OCI-LY7 (cell line): ENCODE results near the gene HCAR3. TPM values are rescaled to one million over a fixed set of nuclear protein-coding genes. Genes with fewer than 3 reads are reported as not detected.
"Not testable (repeated sequence)": the region's sequence is repeated elsewhere in the genome, so short reads cannot be mapped to it uniquely, and the experiment has no call there.

ENCODE experiments used
- BruUV-seq: library from RNA; stranded (reverse); fragments of 400-500 nt; replicated peaks from 2 replicates; lab custom pipeline; 2021; lab: Mats Ljungman, UMichigan
- CTCF ChIA-PET: fragments of 300-600 bp; sonication (Branson Sonifier 250); formaldehyde crosslinking; loops from one replicate; lab custom pipeline; 2022; ENCODE audit warnings: antibody characterized with exemption; ENCODE audit not compliant: unreplicated experiment; lab: Charles Lee
- POLR2A ChIA-PET: fragments of 300-600 bp; sonication (Branson Sonifier 250); formaldehyde crosslinking; loops from one replicate; lab custom pipeline; 2022; ENCODE audit warnings: antibody characterized with exemption; lab: Charles Lee
- DNase-seq: peaks from one replicate; pipeline ENCODE4 v3.0.0-alpha.2; 2015; ENCODE audit warnings: low spot score
- H2AFZ ChIP-seq: fragments of 200-600 bp; sonication (generic), shearing (Covaris generic); 2 replicates; pipeline ENCODE4 v1.6.1; 2014; ENCODE audit warnings: mild to moderate bottlenecking, antibody characterized with exemption, low read length, moderate library complexity
- H3K27ac ChIP-seq: fragments of 200-600 bp; sonication (generic); 2 replicates; pipeline ENCODE4 v1.5.1; 2014; ENCODE audit warnings: mixed run types, low read depth, mild to moderate bottlenecking, moderate library complexity, low read length, inconsistent platforms; ENCODE audit not compliant: poor library complexity, severe bottlenecking
- H3K36me3 ChIP-seq: fragments of 200-600 bp; sonication (generic); 2 replicates; pipeline ENCODE4 v1.6.1; 2014; ENCODE audit warnings: mild to moderate bottlenecking, antibody characterized with exemption, low read length, moderate library complexity, mixed read lengths; ENCODE audit not compliant: insufficient read depth
- H3K4me1 ChIP-seq: fragments of 200-600 bp; sonication (generic); 2 replicates; pipeline ENCODE4 v1.5.1; 2014; ENCODE audit warnings: mild to moderate bottlenecking, low read length; ENCODE audit not compliant: insufficient read depth, poor library complexity, severe bottlenecking
- H3K4me2 ChIP-seq: fragments of 200-600 bp; sonication (generic); 2 replicates; pipeline ENCODE4 v1.6.1; 2014; ENCODE audit warnings: mild to moderate bottlenecking, low read length
- H3K4me3 ChIP-seq: fragments of 200-600 bp; sonication (generic); 2 replicates; pipeline ENCODE4 v1.5.1; 2014; ENCODE audit warnings: mild to moderate bottlenecking, low read depth, low read length; ENCODE audit not compliant: poor library complexity, severe bottlenecking
- H3K79me2 ChIP-seq: fragments of 200-600 bp; sonication (generic); 2 replicates; pipeline ENCODE4 v1.6.1; 2016; ENCODE audit warnings: low read depth, mild to moderate bottlenecking, low read length, moderate library complexity, mixed read lengths; ENCODE audit not compliant: insufficient read depth
- H3K9me2 ChIP-seq: fragments of 200-600 bp; sonication (generic); 2 replicates; pipeline ENCODE4 v1.6.1; 2016; ENCODE audit warnings: mild to moderate bottlenecking, low read length, mixed read lengths; ENCODE audit not compliant: insufficient read depth
- H3K9me3 ChIP-seq: fragments of 200-600 bp; sonication (generic); 2 replicates; pipeline ENCODE4 v1.6.1; 2014; ENCODE audit warnings: mild to moderate bottlenecking, mixed run types, low read length, mixed read lengths
- H4K20me1 ChIP-seq: fragments of 200-600 bp; sonication (generic); 2 replicates; pipeline ENCODE4 v1.6.1; 2014; ENCODE audit warnings: mild to moderate bottlenecking, antibody characterized with exemption, low read length, moderate library complexity, mixed read lengths; ENCODE audit not compliant: insufficient read depth
- CTCF ChIP-seq: fragments of 200-600 bp; sonication (generic); conservative IDR thresholded peaks from 2 replicates; pipeline ENCODE4 v1.5.1; 2014; ENCODE audit warnings: mild to moderate bottlenecking, antibody characterized with exemption, low read length, moderate library complexity, mixed read lengths
- EZH2phosphoT487 ChIP-seq: fragments of 200-600 bp; sonication (generic); IDR thresholded peaks from 2 replicates; pipeline ENCODE4 v1.6.1; 2018; ENCODE audit warnings: low read depth, borderline replicate concordance, mild to moderate bottlenecking, mixed run types, antibody characterized with exemption, low read length, moderate library complexity, mixed read lengths
- intact Hi-C: fragments of 100-400 bp; cut with micrococcal nuclease; formaldehyde crosslinking; loops from one replicate; pipeline ENCODE4 v1.10.0; 2022; ENCODE audit not compliant: unreplicated experiment
- total RNA-seq, 2 experiments: library from RNA; depleted of rRNA in 1 of 2; stranded (reverse); fragments of >200 nt in 1 of 2; shearing (Covaris generic) in 1 of 2; gene quantifications; 2 replicates each; pipeline ENCODE4 v1.2.3, GENCODE V29; 2014 to 2022

The HCAR3 gene
- total RNA-seq, 2 experiments from 2014 or later, result not detected

GRCh38 chr12:122721057-122721545 lies 4.5 kb upstream of the HCAR3 start:
- H2AFZ ChIP-seq, result no peak overlapping the region
- DNase-seq, result no peak
- no peaks in the 10 kb centered on the region for H3K79me2 ChIP-seq
- no peak overlapping the region for H3K27ac ChIP-seq
- POLR2A ChIA-PET, result no interaction called here
- no TSS peak for BruUV-seq
- no peaks in the 10 kb centered on the region for H3K36me3 ChIP-seq
- H3K9me2 ChIP-seq, result no peaks in the 10 kb centered on the region
- H3K4me3 ChIP-seq, result no peak overlapping the region
- H3K9me3 ChIP-seq, result no peaks in the 10 kb centered on the region
- TF ChIP-seq EZH2phosphoT487 (no peak), CTCF (no peak)
- no peaks in the 10 kb centered on the region for H4K20me1 ChIP-seq
- CTCF ChIA-PET, result no interaction called here
- H3K4me1 ChIP-seq, result peaks cover 30% of the 10 kb centered on the region
- intact Hi-C loops, result no loop called here
- no peak overlapping the region for H3K4me2 ChIP-seq

GRCh38 chr12:122715211-122715610 lies 1.4 kb downstream of the HCAR3 start:
- H3K27ac ChIP-seq, BruUV-seq, H3K9me3 ChIP-seq, H3K4me3 ChIP-seq, POLR2A ChIA-PET, H4K20me1 ChIP-seq, H3K36me3 ChIP-seq, H3K9me2 ChIP-seq, H2AFZ ChIP-seq, CTCF ChIA-PET, DNase-seq, H3K79me2 ChIP-seq, H3K4me2 ChIP-seq, intact Hi-C loops: not testable (repeated sequence)
- peaks cover 18% of the 10 kb centered on the region for H3K4me1 ChIP-seq

GRCh38 chr12:122713491-122714188 lies 3.0 kb downstream of the HCAR3 start:
- H3K4me3 ChIP-seq, H3K79me2 ChIP-seq, H3K36me3 ChIP-seq, intact Hi-C loops, H2AFZ ChIP-seq, H4K20me1 ChIP-seq, H3K4me2 ChIP-seq, H3K9me3 ChIP-seq, H3K27ac ChIP-seq, DNase-seq, H3K9me2 ChIP-seq, BruUV-seq, CTCF ChIA-PET: not testable (repeated sequence)
- POLR2A ChIA-PET, result interaction anchor here (0.6 kb wide), 1 partner anchor 92 kb away, joined by 5 read pairs; no protein-coding TSS in a partner anchor
- peaks cover 18% of the 10 kb centered on the region for H3K4me1 ChIP-seq

- DNase-seq, H3K27ac ChIP-seq, CTCF ChIA-PET, H3K4me3 ChIP-seq, H2AFZ ChIP-seq, BruUV-seq, H3K79me2 ChIP-seq, intact Hi-C loops, H3K36me3 ChIP-seq, H3K4me2 ChIP-seq, H4K20me1 ChIP-seq, H3K9me3 ChIP-seq, H3K9me2 ChIP-seq: not testable (repeated sequence)
- POLR2A ChIA-PET, result interaction anchor here (0.6 kb wide), 2 partner anchors 181 to 231 kb away, joined by 3 to 8 read pairs; no protein-coding TSS in a partner anchor
- H3K4me1 ChIP-seq, result peaks cover 12% of the 10 kb centered on the region
Observed at GRCh38 chr12:122711266-122711665, 5.3 kb downstream of the HCAR3 start.

- H2AFZ ChIP-seq, H3K4me3 ChIP-seq, H4K20me1 ChIP-seq, CTCF ChIA-PET, H3K9me2 ChIP-seq, H3K36me3 ChIP-seq, H3K9me3 ChIP-seq, BruUV-seq, H3K27ac ChIP-seq, DNase-seq, POLR2A ChIA-PET, H3K4me2 ChIP-seq, H3K79me2 ChIP-seq, intact Hi-C loops: not testable (repeated sequence)
- H3K4me1 ChIP-seq, result peaks cover 11% of the 10 kb centered on the region
Observed at GRCh38 chr12:122710341-122710740, 6.3 kb downstream of the HCAR3 start.
